ENCODE data around the gene NRG3.

NRG3 gene

DNA sequence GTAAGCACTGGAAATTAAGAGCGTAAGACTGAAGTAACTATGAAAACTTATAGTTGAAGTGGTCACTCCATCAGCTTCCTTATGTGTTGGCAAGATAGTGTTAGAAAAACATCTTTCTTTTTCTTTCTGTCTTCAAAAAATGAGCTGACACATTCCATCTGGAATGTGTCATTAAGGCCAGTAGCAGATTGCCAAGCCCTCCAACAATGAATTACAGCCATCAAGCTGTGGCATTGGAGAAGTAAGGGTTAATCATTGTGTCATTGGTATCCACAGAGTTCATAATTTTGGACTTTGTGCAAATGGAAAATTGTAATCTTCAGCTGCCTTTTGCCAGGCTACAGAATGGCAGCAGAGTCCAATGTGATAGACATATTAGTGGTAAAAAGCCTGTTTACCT, 926.3 kb downstream of the NRG3 start:
- no peaks in the 10 kb centered on the region for H3K36me3 Mint-ChIP-seq

DNA sequence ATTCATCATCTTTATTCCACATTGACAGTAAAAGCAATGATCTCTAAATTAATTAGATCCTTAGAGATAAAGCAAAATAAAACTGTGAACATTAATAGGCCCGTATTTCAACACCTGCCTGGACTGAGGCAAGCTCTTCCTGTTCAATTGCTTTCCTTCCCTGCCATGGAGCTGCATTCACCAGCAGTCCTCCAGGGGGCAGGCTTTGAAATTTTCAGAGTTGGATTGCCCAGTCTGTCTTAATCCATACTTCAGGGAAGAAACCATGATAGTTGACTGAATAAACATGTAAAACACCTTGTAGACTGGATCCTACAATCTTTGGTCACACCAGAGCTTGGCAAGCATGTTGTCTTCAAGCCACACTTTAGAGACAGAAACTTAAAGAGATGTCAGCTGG, 936.6 kb downstream of the NRG3 start:
- DNase-seq (ENCODE audit: low spot score in 2 of 2) = no peak
- peaks cover 8% of the 10 kb centered on the region for H3K9me3 Mint-ChIP-seq
- no peaks in the 10 kb centered on the region for H3K4me1 Mint-ChIP-seq
- no peak overlapping the region for H3K27ac Mint-ChIP-seq
- ATAC-seq = no peak
- no peak overlapping the region for H3K4me3 Mint-ChIP-seq
- no peaks in the 10 kb centered on the region for H3K36me3 Mint-ChIP-seq

More for the DNA sequence above, 926.3 kb downstream of the NRG3 start:
- no peak for ATAC-seq
- H3K27ac Mint-ChIP-seq = no peak overlapping the region
- peaks cover 12% of the 10 kb centered on the region for H3K9me3 Mint-ChIP-seq
- no peak overlapping the region for H3K4me3 Mint-ChIP-seq
- H3K4me1 Mint-ChIP-seq = no peaks in the 10 kb centered on the region
- DNase-seq (ENCODE audit: low spot score in 2 of 2) = no peak

DNA sequence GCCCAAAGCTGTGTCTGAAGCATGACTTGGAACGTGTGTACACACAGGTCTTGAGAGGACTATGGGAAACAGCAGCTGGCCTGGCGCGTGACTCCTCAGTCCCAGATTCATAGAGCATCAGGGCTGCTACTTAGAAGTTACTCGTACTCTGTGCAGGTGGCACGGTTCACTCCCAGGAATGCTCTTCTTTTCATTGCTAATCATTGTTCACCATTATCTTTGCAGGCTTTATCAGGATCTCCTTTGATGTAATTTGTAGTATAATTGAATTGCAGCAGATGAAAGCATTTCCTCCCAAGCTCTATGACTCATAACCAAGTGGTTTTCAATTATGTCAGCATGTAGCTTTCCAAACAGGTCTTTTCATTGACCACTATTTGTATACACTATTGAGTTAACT, 938.9 kb downstream of the NRG3 start:
- peaks cover 11% of the 10 kb centered on the region for H3K9me3 Mint-ChIP-seq
- H3K4me1 Mint-ChIP-seq = no peaks in the 10 kb centered on the region
- ATAC-seq = no peak
- no peak overlapping the region for H3K4me3 Mint-ChIP-seq
- H3K36me3 Mint-ChIP-seq = no peaks in the 10 kb centered on the region
- no peak overlapping the region for H3K27ac Mint-ChIP-seq
- no peak for DNase-seq (ENCODE audit: low spot score in 2 of 2)

DNA sequence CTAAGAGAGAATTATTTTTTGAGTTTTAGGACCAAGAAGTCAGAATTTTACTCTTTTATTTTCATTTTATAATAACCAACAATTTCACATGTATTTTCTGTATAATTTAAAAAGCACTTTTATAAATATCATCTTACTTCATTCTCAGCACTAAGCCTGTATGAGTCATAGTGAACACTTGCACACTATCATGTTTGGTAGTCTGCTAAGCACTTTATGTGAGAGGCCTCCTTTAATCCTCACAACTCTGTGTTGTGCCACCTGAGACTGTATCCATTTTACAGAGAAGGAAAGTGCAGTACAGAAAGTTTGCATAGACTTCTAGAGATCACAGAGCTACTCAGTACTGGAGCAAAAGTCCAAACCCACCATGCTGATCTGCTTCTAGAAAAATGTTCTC, 939.6 kb downstream of the NRG3 start:
- DNase-seq (ENCODE audit: low spot score in 2 of 2) = no peak
- no peak for ATAC-seq
- Mint-ChIP-seq H3K4me1 (no peaks in the 10 kb centered on the region), H3K9me3 (peaks cover 13% of the 10 kb centered on the region), H3K27ac (no peak overlapping the region), H3K4me3 (no peak overlapping the region), H3K36me3 (no peaks in the 10 kb centered on the region)

- Mint-ChIP-seq H3K27ac (no peak overlapping the region), H3K36me3 (no peaks in the 10 kb centered on the region), H3K4me3 (no peak overlapping the region), H3K4me1 (no peaks in the 10 kb centered on the region), H3K9me3 (peaks cover 16% of the 10 kb centered on the region)
- ATAC-seq (peak; percentile 37), DNase-seq (ENCODE audit: low spot score in 2 of 2) (no peak)
Measured at GRCh38 chr10:82815680-82816079, 940.7 kb downstream of the NRG3 start.

DNA sequence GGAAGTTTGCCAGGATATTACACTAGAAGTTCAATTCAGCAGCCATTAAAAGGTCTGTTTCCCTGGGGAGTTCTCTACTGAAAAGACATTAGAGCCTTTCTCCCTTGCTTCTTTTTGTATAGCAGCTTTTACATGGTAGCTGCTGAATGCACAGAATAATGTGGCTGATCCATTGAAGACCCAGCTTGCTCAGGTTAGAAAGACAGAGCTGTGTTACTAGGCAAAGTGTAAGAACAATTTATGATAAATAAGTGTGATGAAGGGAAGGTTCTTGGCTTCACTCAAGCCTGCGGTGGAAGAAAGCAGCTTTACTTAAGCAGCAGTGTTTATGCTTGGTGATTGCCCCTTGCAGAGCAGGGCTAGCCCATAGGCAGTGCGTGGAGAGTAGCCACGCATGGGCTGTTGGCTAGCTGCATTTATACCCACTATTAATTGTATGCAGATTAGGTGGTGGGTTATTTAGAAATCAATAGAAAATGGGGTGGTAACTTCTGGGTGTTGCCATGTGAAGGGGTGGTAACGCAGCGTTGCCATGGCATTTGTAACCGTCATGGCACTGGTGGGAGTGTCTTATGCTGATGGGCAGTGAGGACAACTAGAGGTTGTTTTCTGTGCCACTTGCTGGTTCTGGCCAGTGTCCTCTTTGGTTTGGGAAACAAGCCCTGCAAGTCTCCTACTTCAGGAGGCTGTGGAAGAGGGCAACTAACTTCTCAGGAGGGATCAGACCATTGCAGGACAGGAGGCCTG, 942.9 kb downstream of the NRG3 start:
- Mint-ChIP-seq H3K9me3 (peaks cover 15% of the 10 kb centered on the region), H3K4me1 (no peaks in the 10 kb centered on the region), H3K27ac (no peak overlapping the region), H3K36me3 (no peaks in the 10 kb centered on the region), H3K4me3 (no peak overlapping the region)
- DNase-seq (ENCODE audit: low spot score in 2 of 2) (no peak), ATAC-seq (no peak)

- ATAC-seq (no peak), DNase-seq (ENCODE audit: low spot score in 2 of 2) (no peak)
- Mint-ChIP-seq H3K36me3 (no peaks in the 10 kb centered on the region), H3K9me3 (peaks cover 16% of the 10 kb centered on the region), H3K4me3 (no peak overlapping the region), H3K27ac (no peak overlapping the region), H3K4me1 (no peaks in the 10 kb centered on the region)
Measured at GRCh38 chr10:82821043-82821442, 946.0 kb downstream of the NRG3 start.

DNA sequence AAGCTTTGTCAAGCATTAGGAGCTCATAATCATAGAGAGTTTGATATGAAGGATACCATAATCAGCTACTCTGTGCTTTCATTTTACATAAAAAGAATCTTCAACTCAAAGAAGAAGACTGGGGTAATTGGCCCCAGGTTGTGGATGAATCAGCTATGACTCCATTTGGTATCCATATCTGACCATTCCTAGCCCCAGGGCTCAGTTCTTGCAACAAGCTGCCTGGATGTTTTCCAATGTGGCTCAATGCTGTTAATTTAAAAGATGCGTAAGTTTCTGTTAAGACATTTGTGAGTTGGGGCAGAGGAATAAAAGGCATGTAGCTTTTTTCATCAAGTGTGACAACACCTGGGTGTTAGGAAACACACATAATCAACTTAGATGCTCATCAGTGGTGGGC, 951.1 kb downstream of the NRG3 start:
- no peaks in the 10 kb centered on the region for H3K36me3 Mint-ChIP-seq
- H3K4me3 Mint-ChIP-seq = no peak overlapping the region
- H3K9me3 Mint-ChIP-seq = peaks cover 8% of the 10 kb centered on the region
- H3K27ac Mint-ChIP-seq = no peak overlapping the region
- no peak for ATAC-seq
- no peak for DNase-seq (ENCODE audit: low spot score in 2 of 2)
- H3K4me1 Mint-ChIP-seq = no peaks in the 10 kb centered on the region

DNA sequence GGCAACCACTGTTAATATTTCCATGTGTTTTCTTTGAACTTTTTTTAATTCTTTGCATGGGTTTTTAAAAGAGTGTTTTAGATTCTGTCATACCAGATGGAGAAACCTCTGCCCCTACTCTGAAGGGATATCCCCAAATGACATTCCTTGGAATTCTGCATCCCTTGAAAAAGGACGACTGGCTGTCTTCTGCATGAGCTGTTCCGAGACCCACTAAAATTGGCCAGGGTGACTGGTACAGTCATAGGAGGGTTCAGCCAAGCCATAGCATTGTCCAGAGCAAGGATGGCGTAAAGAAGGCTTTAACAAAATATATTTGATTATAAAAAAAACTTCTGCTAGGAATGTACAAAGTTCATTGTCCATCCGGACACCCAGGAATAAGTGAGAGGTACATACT, 952.9 kb downstream of the NRG3 start:
- ATAC-seq (no peak), DNase-seq (ENCODE audit: low spot score in 2 of 2) (no peak)
- Mint-ChIP-seq H3K27ac (no peak overlapping the region), H3K4me1 (no peaks in the 10 kb centered on the region), H3K4me3 (no peak overlapping the region), H3K9me3 (peaks cover 4% of the 10 kb centered on the region), H3K36me3 (no peaks in the 10 kb centered on the region)

GRCh38 chr10:82847242-82847641, 972.2 kb downstream of the NRG3 start:
- ATAC-seq (no peak), DNase-seq (ENCODE audit: low spot score in 2 of 2) (no peak)
- Mint-ChIP-seq H3K4me3 (no peak overlapping the region), H3K4me1 (no peaks in the 10 kb centered on the region), H3K27ac (no peak overlapping the region), H3K36me3 (no peaks in the 10 kb centered on the region), H3K9me3 (peaks cover 15% of the 10 kb centered on the region)

DNA sequence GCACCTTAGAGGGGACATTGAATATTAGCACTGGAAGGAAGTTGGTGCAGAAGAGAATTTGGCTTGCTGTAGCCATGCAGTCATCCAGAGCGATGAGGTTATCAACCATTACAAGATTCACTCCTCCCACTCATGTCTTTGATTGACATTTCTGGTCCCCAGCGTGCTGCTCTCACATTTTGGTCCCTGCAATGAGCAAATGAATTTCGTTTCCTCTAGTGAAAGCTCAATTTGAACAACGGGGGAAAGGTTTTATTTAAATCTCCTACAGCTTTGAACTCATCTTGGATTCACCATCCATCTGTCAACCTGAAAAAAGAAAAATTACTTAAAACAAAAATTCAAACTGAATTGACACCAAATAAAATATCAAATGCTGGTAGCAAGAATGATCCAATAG, 975.2 kb downstream of the NRG3 start:
- ATAC-seq (no peak), DNase-seq (ENCODE audit: low spot score in 2 of 2) (no peak)
- Mint-ChIP-seq H3K4me1 (no peaks in the 10 kb centered on the region), H3K9me3 (peaks cover 19% of the 10 kb centered on the region), H3K4me3 (no peak overlapping the region), H3K36me3 (no peaks in the 10 kb centered on the region), H3K27ac (no peak overlapping the region)

DNA sequence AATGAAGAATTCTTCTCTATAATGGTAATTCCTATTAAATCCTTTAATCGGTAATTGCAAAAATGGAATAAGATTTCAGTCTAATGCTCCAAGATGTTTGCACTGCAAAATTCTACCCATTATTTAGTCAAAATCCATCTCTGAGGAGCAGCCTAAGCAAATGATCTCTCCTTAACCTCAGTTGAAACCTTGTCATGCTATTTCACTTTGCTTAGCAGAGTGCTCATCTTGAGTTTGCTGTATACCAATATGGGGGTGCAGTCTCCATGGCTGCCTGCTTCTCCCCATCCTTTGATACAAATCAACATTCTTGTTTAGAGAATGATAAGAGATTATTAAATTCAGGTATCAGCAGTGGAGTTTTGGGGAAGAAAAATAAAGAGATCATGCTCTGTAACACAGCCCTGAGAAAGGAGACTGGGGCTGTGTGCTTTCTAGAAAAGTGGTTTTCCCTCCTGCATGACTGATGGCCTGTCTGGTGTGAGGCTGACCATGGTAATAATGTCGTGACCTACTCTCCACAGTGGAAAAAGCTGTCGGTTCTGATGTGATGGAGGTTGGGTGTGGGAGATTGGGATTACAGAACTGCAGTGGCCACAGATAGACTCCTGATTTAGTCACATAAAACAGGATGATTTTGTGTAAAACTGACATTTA, 982.1 kb downstream of the NRG3 start:
- Mint-ChIP-seq H3K9me3 (peaks cover 19% of the 10 kb centered on the region), H3K4me3 (no peak overlapping the region), H3K4me1 (no peaks in the 10 kb centered on the region), H3K27ac (no peak overlapping the region), H3K36me3 (no peaks in the 10 kb centered on the region)
- no peak for DNase-seq (ENCODE audit: low spot score in 2 of 2)
- ATAC-seq = no peak

DNA sequence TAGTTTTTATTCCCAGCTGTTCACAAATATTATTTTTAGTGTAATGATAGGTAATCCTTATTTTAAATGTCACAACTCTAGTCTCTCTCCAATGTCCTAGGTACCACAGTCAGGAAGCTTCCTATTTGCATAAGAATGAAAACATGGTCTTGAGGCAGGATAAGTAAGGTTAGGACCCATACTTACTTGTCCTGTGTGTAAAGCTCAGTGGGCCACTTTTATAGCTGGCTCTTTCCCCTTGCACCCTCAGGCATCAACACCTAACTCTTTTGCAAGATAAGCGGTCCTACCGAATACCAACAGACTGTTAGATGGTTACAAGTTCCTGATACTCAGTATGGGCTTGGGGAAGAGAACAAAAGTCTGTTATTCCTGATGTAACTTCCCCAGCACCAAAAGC, 986.9 kb downstream of the NRG3 start:
- Mint-ChIP-seq H3K36me3 (no peaks in the 10 kb centered on the region), H3K4me1 (no peaks in the 10 kb centered on the region), H3K9me3 (peaks cover 23% of the 10 kb centered on the region), H3K27ac (no peak overlapping the region), H3K4me3 (no peak overlapping the region)
- DNase-seq (ENCODE audit: low spot score in 2 of 2) = no peak
- ATAC-seq = no peak

GRCh38 chr10:82865366-82865765, 990.4 kb downstream of the NRG3 start:
- no peak for DNase-seq (ENCODE audit: low spot score in 2 of 2)
- Mint-ChIP-seq H3K4me1 (no peaks in the 10 kb centered on the region), H3K36me3 (no peaks in the 10 kb centered on the region), H3K9me3 (peaks cover 18% of the 10 kb centered on the region), H3K27ac (no peak overlapping the region), H3K4me3 (no peak overlapping the region)
- no peak for ATAC-seq

- H3K27ac Mint-ChIP-seq = no peak overlapping the region
- ATAC-seq (no peak), DNase-seq (ENCODE audit: low spot score in 2 of 2) (no peak)
Measured at GRCh38 chr10:82866424-82867020, 991.5 kb downstream of the NRG3 start.

GRCh38 chr10:82867056-82867455, 992.1 kb downstream of the NRG3 start:
- H3K27ac Mint-ChIP-seq = no peak overlapping the region
- DNase-seq (ENCODE audit: low spot score in 2 of 2) = no peak
- no peaks in the 10 kb centered on the region for H3K36me3 Mint-ChIP-seq
- H3K4me1 Mint-ChIP-seq = no peaks in the 10 kb centered on the region
- H3K4me3 Mint-ChIP-seq = no peak overlapping the region
- peaks cover 18% of the 10 kb centered on the region for H3K9me3 Mint-ChIP-seq
- no peak for ATAC-seq

More at GRCh38 chr10:82866424-82867020, 991.5 kb downstream of the NRG3 start:
- Mint-ChIP-seq H3K36me3 (no peaks in the 10 kb centered on the region), H3K4me3 (no peak overlapping the region), H3K9me3 (peaks cover 21% of the 10 kb centered on the region), H3K4me1 (no peaks in the 10 kb centered on the region)
